HPDE6-E6E7 (cell line): ENCODE results near the gene PRKCQ.
A peak's percentile ranks its signal among the peaks of the same experiment; 100 is the strongest.
"Not testable (repeated sequence)": the region's sequence is repeated elsewhere in the genome, so short reads cannot be mapped to it uniquely, and the experiment has no call there.

ENCODE experiments used
- DNase-seq: peaks from one replicate; pipeline ENCODE4 v3.0.0; 2011; ENCODE audit warnings: missing footprints; ENCODE audit errors: extremely low spot score

The PRKCQ gene

GRCh38 chr10:6595499-6595898 lies 15.4 kb upstream of the PRKCQ start:
- DNase-seq: no peak

GRCh38 chr10:6593241-6593671 lies 13.2 kb upstream of the PRKCQ start:
- peak; percentile 27 for DNase-seq

DNA sequence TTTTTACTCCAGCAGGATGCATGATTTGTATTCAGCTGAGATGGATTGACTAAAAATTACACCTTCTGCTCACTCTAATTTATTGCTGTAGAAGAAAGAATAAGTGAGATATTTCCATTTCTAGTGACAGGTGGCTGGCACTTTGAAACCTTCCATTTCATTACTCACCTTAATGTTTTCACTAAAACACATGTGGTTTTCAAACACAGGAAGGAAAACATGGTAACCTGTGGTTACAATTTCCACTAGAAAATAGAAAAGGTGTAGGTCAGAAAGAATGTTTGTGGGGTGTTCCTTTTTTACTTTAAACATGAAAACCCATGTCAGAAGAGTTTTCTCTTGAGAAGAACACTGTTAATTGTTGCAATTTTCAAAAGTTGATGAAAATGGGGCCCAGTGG lies 12.0 kb upstream of the PRKCQ start:
- DNase-seq: no peak

GRCh38 chr10:6591668-6592067 lies 11.6 kb upstream of the PRKCQ start:
- DNase-seq: no peak

- DNase-seq: no peak
These were observed 10.0 kb upstream of the PRKCQ start for GRCh38 chr10:6590100-6590499.

DNA sequence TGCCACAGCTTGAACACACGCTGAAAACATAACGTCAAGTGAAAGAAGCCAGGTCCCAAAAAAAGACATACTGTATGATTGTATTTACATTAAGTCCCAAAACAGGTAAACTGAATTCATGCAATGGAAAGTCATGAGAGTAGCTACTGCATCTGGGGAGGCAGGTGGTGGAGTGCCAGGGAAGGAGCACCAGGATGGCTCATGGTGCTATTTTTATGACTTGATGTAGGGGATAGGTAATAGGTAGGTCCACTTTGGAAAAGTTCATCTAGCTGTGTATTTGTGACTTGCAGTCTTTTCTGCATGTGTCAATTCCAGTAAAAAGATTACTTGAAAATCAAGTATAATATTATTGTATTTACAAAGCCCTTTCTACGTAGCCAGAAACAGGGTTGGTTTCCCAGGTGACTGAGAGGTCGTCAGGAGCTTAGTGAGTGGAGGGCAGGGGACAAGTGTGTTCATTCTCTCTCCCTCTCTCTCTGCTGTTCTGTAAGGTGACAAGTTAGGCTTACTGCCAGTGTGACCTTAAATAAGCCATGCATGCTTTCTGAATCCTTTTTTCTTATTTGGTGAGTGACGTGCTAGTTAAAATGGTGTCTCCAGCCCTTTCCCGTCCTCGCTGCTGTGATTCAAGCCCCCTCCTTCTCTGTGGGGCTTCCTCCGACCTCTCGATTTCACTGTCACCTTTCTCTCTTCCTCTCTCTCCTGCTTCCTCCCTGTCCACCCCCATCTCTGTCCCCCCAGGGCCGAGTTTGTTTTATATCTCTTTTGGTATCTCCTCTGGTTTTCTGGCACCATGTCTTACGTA lies 9.4 kb upstream of the PRKCQ start:
- DNase-seq: no peak

DNA sequence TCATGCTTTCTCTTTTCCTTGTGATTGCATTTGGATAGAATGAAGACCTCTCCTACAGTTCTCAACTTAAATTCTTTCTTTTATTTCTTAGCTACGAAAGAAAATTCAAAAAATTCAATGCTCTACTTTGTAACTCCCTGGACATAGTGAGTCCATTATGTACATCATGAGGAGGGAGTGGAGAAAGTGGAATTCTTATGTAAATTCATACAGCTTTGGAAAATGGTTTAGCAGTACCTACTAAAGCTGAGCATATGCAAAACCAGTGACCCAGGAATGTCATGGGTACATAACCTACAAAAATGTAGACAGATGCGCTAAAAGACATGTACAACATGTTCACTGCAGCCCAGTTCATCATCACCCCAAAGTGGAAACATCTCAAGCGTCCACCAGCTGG lies 8.8 kb upstream of the PRKCQ start:
- no peak for DNase-seq

GRCh38 chr10:6588082-6588481 lies 8.0 kb upstream of the PRKCQ start:
- DNase-seq: no peak

GRCh38 chr10:6586501-6586900 lies 6.4 kb upstream of the PRKCQ start:
- no peak for DNase-seq

DNA sequence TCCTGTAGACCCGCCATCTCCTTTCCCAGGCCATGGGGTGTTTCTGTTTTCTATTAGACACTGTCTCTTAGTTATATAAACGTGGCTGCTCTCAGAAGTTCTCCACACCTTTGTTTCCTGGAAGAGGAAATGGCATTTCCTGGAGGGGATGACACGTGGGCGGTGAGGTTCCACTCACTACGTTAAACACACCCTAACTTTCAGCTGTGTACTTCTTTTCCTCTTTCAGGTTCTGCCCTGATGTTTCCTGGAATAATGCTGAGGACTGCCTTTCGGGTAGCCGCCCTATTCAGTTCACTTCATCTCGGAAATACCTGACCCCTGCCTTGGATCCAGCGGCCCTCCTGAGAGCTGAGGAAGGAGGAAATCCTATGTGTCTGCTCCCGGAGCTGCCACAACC lies 3.4 kb upstream of the PRKCQ start:
- no peak for DNase-seq

DNA sequence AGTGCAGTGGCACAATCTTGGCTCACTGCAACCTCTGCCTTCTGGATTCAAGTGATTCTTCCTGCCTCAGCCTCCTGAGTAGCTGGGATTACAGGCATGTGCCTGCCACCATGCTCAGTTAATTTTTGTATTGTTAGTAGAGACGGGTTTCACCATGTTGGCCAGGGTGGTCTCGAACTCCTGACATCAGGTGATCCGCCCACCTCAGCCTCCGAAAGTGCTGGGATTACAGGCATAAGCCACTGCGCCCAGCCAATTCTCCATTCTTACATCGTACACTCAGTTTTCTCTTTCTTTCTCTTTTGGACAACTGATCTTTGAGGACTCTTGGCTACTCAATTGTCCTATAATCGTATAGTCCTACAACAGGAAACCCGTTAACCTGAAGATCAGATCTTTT lies 2.8 kb upstream of the PRKCQ start:
- DNase-seq: not testable (repeated sequence)

DNA sequence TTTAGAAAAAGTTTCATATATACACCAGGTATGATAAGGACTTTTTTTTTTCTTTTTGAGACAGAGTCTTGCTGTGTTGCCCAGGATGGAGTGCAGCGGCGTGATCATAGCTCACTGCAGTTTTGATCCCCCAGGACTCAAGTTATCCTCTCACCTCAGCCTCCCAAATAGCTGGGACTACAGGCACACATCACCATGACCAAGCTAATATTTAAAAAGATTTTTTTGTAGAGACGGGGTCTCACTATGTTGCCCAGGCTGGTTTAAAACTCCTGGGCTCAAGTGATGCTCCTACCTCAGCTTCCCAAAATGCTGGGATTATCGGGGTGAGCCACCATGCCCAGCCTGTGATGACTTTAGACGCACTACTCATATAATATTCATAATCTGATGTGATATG lies 2.2 kb upstream of the PRKCQ start:
- no peak for DNase-seq

- DNase-seq: no peak
These were observed 1.7 kb upstream of the PRKCQ start for GRCh38 chr10:6581778-6582228.

DNA sequence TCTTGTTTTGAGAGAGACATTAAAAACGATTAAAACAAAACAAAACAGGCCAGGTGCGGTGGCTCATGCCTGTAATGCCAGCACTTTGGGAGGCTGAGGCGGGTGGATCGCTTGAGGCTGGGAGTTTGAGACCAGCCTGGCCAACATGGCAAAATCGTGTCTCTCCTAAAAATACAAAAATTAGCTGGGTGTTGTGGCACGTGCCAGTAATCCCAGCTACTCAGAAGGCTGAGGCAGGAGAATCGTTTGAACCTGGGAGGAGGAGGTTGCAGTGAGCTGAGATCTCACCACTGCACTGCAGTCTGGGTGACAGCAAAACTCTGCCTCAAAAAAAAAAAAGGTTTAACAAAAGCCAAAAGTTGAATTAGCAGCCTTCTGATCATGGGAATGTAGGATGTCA lies 1.1 kb upstream of the PRKCQ start:
- not testable (repeated sequence) for DNase-seq

DNA sequence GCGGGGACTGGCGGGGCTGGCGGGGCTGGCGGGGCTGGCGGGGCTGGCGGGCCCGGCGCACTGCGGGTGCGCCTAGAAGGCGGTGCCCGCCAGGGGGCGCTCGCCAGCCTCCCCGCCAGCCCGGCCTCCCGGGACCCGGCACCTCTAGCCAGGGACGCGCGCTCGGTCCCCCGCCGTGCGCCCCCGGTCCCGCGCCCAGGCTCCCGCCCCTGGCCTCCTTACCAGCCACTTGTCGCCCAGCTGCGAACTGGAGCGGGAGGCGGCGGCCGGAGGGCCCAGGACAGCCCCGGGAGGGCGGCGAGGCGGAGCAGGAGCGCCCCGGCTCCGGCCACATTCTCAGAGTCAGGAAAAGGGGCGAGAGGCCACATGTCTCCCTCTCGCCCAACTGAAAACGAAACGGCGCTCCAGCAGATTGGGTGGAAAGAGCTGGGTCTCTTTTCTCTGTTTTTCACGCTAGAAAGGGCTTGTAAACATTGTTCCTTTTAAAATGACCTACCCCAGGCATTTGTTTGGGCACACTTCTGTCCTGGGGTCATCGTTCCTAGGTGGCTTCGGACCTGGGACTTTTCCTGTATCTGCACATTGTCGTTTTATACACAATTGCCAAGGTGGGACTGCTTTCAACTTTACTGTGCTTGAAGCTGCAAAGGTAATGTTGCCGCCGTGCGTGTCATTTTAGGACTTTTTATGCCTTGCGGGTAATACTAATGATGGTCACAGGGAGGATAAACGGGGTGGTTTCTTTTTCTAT lies 378 bp upstream of the PRKCQ start:
- peak; percentile 23 for DNase-seq

GRCh38 chr10:6579183-6579903 lies 733 bp downstream of the PRKCQ start:
- DNase-seq: no peak

DNA sequence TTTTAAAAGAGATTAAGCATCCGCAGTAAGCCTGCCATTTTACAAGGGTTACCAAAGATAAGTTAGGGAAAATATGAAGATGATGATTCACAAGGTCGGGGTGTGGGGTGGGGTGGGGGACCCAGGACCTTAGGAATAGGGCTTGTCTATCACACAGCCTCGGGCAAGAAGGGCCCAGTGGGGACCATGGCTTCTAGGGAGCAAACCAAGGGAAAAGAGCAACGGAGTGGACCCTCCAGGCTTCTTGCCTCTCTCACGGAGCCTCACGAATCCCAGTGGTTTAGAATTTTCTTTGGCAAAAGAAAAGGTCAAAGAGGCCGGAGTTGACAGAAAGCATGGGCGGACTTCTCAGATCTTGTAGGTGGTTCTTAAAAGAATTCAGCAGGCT lies 1.3 kb downstream of the PRKCQ start:
- no peak for DNase-seq

DNA sequence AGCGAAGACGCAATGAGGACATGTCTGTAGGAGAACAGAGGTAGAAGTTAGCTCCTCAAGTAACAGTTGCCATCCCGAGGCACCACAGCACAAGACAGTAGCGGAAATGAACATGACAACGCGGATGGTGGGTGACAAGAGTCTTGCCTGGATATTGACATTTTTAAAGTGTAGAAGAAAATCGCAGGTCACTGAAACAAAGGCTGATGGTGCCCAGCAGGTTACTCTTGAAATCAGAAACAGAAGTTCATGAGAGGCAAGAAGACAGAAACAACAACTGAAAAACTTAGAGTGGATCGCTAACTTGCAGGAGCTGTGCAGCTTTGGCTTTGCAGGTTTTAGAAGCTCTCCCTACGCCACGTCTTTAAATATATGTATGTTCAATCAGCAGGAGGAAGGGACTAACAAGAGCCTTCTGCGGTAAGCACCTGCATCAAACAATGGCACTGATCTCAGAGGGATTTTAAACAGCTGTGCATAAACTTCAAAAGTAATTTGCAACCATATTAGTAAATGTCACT lies 1.8 kb downstream of the PRKCQ start:
- DNase-seq: no peak

DNA sequence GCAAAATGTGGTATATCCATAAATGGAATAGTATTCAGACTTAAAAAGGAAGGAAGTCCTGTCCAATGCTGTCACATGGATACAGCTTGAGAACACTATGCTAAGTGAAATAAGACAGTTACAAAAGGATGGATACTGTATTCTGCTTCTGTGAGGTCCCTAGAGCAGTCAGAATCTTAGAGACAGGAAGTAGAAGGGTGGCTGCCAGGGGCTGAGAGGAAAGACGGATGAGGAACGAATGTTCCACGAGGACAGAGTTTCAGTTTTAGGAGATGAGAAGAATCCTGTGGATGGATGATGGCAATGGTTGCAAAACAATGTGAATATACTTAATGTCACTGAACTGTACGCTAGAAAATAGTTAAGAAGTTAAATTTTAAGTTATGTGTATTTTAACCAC lies 3.8 kb downstream of the PRKCQ start:
- no peak for DNase-seq

GRCh38 chr10:6574664-6575176 lies 5.4 kb downstream of the PRKCQ start:
- no peak for DNase-seq

DNA sequence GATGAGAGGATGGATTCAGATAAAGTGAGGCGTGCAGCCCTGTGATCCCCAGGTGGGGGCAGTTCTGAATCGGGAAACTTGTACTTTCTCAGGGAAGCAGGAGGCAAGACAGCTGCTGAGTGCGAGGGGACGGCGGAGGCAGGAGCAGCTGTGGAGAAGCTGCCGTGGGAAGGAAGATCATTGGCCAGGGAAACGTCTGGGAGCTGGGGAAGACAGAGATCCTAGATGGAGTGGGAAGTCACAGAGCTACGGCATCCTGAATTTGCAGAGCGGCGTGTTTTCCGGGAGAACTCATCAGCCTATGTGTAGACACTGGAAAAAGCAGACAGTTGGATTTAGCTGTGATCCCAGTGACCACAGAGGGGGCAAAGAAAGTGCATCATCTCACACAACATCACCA lies 9.2 kb downstream of the PRKCQ start:
- DNase-seq: no peak

GRCh38 chr10:6569259-6569658 lies 10.8 kb downstream of the PRKCQ start:
- no peak for DNase-seq
